Measurements from ENCODE around the gene TOR1B.

DNA sequence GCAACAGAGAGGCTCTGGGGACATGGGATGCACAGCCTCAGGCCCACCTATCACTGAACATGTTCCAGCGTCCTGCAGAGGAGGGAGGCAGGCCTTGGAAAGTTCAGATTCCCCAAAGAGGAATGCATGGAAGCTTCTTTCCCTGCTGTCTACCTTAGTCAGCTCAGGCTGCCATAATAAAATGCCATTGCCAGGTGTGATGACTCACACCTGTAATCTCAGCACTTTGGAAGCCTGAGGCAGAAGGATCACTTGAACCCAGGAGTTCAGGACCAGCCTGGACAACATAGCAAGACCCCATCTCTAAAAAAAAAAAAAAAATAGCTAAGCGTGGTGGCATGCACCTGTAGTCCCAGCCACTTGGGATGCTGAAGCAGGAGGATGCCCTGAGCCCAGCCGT lies 24.5 kb upstream of the TOR1B start:
- TF ChIP-seq, protein P1, sequence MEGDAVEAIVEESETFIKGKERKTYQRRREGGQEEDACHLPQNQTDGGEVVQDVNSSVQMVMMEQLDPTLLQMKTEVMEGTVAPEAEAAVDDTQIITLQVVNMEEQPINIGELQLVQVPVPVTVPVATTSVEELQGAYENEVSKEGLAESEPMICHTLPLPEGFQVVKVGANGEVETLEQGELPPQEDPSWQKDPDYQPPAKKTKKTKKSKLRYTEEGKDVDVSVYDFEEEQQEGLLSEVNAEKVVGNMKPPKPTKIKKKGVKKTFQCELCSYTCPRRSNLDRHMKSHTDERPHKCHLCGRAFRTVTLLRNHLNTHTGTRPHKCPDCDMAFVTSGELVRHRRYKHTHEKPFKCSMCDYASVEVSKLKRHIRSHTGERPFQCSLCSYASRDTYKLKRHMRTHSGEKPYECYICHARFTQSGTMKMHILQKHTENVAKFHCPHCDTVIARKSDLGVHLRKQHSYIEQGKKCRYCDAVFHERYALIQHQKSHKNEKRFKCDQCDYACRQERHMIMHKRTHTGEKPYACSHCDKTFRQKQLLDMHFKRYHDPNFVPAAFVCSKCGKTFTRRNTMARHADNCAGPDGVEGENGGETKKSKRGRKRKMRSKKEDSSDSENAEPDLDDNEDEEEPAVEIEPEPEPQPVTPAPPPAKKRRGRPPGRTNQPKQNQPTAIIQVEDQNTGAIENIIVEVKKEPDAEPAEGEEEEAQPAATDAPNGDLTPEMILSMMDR (IDR thresholded peaks at IDR 0.05) = no peak
- no peak for TF ChIP-seq POLR2A (IDR thresholded peaks at IDR 0.05)

Data from breast epithelium (tissue), 3 donors.